H1 (cell line): ENCODE results near the gene RALGAPA2.

Experiments
- CTCF ChIP-seq, 3 experiments: IDR thresholded peaks; 1 replicate in 2 of 3; 2 replicates in 1 of 3; pipeline versions ENCODE4 v1.5.1 to v1.6.1; 2011; ENCODE audit warnings: low read length in 3 of 3, mild to moderate bottlenecking in 3 of 3, inconsistent platforms in 2 of 3, low read depth in 1 of 3, moderate library complexity in 1 of 3; ENCODE audit not compliant: insufficient read depth in 1 of 3; ENCODE audit errors: control extremely low read depth in 1 of 3
- FOSL1 ChIP-seq: IDR thresholded peaks from 2 replicates; pipeline ENCODE4 v1.6.1; 2011; ENCODE audit warnings: mild to moderate bottlenecking, low read depth, low read length, moderate library complexity; ENCODE audit not compliant: insufficient read depth
- JUND ChIP-seq: IDR thresholded peaks from 2 replicates; pipeline ENCODE4 v1.6.1; 2011; ENCODE audit warnings: mild to moderate bottlenecking, improper control_type of control experiment, low read length
- POLR2A ChIP-seq, 2 experiments: IDR thresholded peaks; 1 replicate in 1 of 2; 2 replicates in 1 of 2; pipeline ENCODE4 v1.6.1; 2011; ENCODE audit warnings: low read depth in 2 of 2, low read length in 2 of 2, mild to moderate bottlenecking in 2 of 2; ENCODE audit errors: control extremely low read depth in 1 of 2
- YY1 ChIP-seq: IDR thresholded peaks from 2 replicates; pipeline ENCODE4 v1.6.1; 2011; ENCODE audit warnings: low read depth, mild to moderate bottlenecking, low read length
- ZNF274 ChIP-seq: IDR thresholded peaks from 2 replicates; pipeline ENCODE4 v1.7.0; 2012; ENCODE audit warnings: low read length, borderline replicate concordance; ENCODE audit errors: extremely low read depth

- TF ChIP-seq ZNF274 (no peak), CTCF (IDR thresholded peaks at IDR 0.05; ENCODE audit: control extremely low read depth in 1 of 3, insufficient read depth in 1 of 3, low read depth in 1 of 3, low read length in 3 of 3) (no peak), POLR2A (IDR thresholded peaks at IDR 0.05; ENCODE audit: control extremely low read depth in 1 of 2, low read depth in 2 of 2, low read length in 2 of 2) (no peak), JUND (no peak), YY1 (no peak), FOSL1 (no peak)
Measured at GRCh38 chr20:20561172-20561571, 151.3 kb downstream of the RALGAPA2 start.
